CD4-positive, alpha-beta T cell (primary cell): Measurements from ENCODE around the gene EIF2D. TPM values are rescaled to one million over a fixed set of nuclear protein-coding genes. Genes with fewer than 3 reads are reported as not detected.
"Not testable (repeated sequence)": the region's sequence is repeated elsewhere in the genome, so short reads cannot be mapped to it uniquely, and the experiment has no call there.

Experiments used
- ATAC-seq: fragments of 200-7000 bp; cut with Tn5 transposase; one replicate; pipeline ENCODE4 v1.10.0; 2022; ENCODE audit warnings: mild to moderate bottlenecking; ENCODE audit not compliant: poor library complexity
- CTCF ChIA-PET: fragments of 350-600 bp; sonication (Branson Sonifier 250); formaldehyde crosslinking; loops from one replicate; lab custom pipeline; 2021; ENCODE audit warnings: antibody characterized with exemption, inconsistent platforms; lab: Charles Lee
- POLR2A ChIA-PET: fragments of 350-600 bp; sonication (Branson Sonifier 250); formaldehyde crosslinking; loops from one replicate; lab custom pipeline; 2021; ENCODE audit warnings: antibody characterized with exemption, inconsistent platforms; lab: Charles Lee
- DNase-seq, 14 experiments: peaks; one replicate each; pipeline ENCODE4 v3.0.0-alpha.2; 2013 to 2020; ENCODE audit warnings: mixed read lengths in 2 of 14
- H3K27ac ChIP-seq, 2 donors: one replicate each; pipeline versions ENCODE4 v1.5.1 to v1.7.0; 2013; ENCODE audit warnings: low read length in 2 of 2, low read depth in 1 of 2, mild to moderate bottlenecking in 1 of 2
- H3K27me3 ChIP-seq, 2 experiments: 1 replicate in 1 of 2; 2 replicates in 1 of 2; pipeline versions ENCODE4 v1.6.1 to v1.7.0; 2013; ENCODE audit warnings: low read length in 2 of 2, control low read depth in 1 of 2, mild to moderate bottlenecking in 1 of 2, moderate library complexity in 1 of 2; ENCODE audit not compliant: insufficient read depth in 2 of 2, control insufficient read depth in 1 of 2
- H3K36me3 ChIP-seq: one replicate; pipeline ENCODE4 v1.6.1; 2013; ENCODE audit warnings: low read length, control low read depth; ENCODE audit not compliant: insufficient read depth
- H3K4me1 ChIP-seq: one replicate; pipeline ENCODE4 v1.6.1; 2013; ENCODE audit warnings: low read length, control low read depth; ENCODE audit not compliant: insufficient read depth
- H3K4me3 ChIP-seq: one replicate; pipeline ENCODE4 v1.5.1; 2013; ENCODE audit warnings: mild to moderate bottlenecking, low read length, moderate library complexity
- H3K9me3 ChIP-seq, 2 experiments: 1 replicate in 1 of 2; 2 replicates in 1 of 2; pipeline versions ENCODE4 v1.6.1 to v1.7.0; 2013; ENCODE audit warnings: low read length in 2 of 2, mild to moderate bottlenecking in 2 of 2, control low read depth in 1 of 2, moderate library complexity in 1 of 2; ENCODE audit not compliant: control insufficient read depth in 1 of 2, insufficient read depth in 1 of 2
- H3K27ac Mint-ChIP-seq: one replicate; pipeline ENCODE4 v1.8.0; 2020; ENCODE audit warnings: mixed read lengths
- H3K27me3 Mint-ChIP-seq: one replicate; pipeline ENCODE4 v1.8.0; 2021; ENCODE audit warnings: mixed read lengths
- H3K36me3 Mint-ChIP-seq: one replicate; pipeline ENCODE4 v1.8.0; 2021; ENCODE audit warnings: low read depth, mixed read lengths
- H3K4me1 Mint-ChIP-seq: one replicate; pipeline ENCODE4 v1.8.0; 2021; ENCODE audit warnings: low read depth, mixed read lengths
- H3K4me3 Mint-ChIP-seq: one replicate; pipeline ENCODE4 v1.8.0; 2020; ENCODE audit warnings: mild to moderate bottlenecking, mixed read lengths
- H3K9me3 Mint-ChIP-seq: one replicate; pipeline ENCODE4 v1.8.0; 2020; ENCODE audit warnings: mixed read lengths
- intact Hi-C, 2 experiments: fragments of 100-400 bp; cut with DNase I in 1 of 2; cut with micrococcal nuclease in 1 of 2; formaldehyde crosslinking; loops; one replicate each; pipeline versions ENCODE4 v1.15.1 to v1.9.0; 2023 to 2025; cut with DNase I, micrococcal nuclease
- total RNA-seq, 174 experiments: library from RNA in 2 of 174; stranded (reverse) in 2 of 174; gene quantifications; one replicate each; pipeline ENCODE4 v1.2.3 and lab custom pipeline; 2021 to 2026
- TF ChIP-seq, protein P1 (sequence below): fragments of 200-600 bp; IDR thresholded peaks from one replicate; pipeline ENCODE4 v1.8.0; 2022; ENCODE audit warnings: antibody characterized with exemption, mild to moderate bottlenecking

The EIF2D gene
- total RNA-seq, 2 experiments from 2014 or later = 48.9 to 51.6 TPM

DNA sequence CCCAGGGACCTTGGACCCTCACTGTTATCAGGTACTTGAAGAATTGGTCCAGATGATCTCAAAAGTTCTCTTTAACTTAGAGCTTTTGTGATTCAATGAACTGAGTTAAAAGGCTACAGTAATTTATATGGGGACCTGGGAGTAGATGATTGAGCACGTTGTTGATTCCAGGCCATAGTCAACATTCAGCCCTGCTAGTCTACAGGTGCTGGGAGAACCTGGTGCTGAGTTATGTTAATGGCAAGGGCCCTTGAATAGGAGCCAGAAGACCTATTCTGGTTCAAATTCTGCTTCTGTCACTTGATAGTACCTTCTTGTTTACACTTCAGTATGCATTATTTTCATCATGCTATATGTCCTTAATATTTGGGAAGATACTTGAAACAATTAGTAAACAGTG is 34.2 kb upstream of the EIF2D start:
- no peaks in the 10 kb centered on the region for H3K9me3 Mint-ChIP-seq
- no peak for DNase-seq
- Histone ChIP-seq H3K27me3 (no peaks in the 10 kb centered on the region), H3K4me1 (no peaks in the 10 kb centered on the region), H3K27ac (no peak overlapping the region), H3K9me3 (no peaks in the 10 kb centered on the region), H3K4me3 (no peak overlapping the region), H3K36me3 (no peaks in the 10 kb centered on the region)
- no peaks in the 10 kb centered on the region for H3K4me1 Mint-ChIP-seq
- no peaks in the 10 kb centered on the region for H3K27me3 Mint-ChIP-seq
- H3K4me3 Mint-ChIP-seq = no peak overlapping the region
- no peak for ATAC-seq
- CTCF ChIA-PET = interaction anchor here (0.6 to 1.9 kb wide), 3 partner anchors 12 to 31 kb away, joined by 3 to 6 read pairs (median 3); no protein-coding TSS in a partner anchor
- no peaks in the 10 kb centered on the region for H3K36me3 Mint-ChIP-seq
- H3K27ac Mint-ChIP-seq = no peak overlapping the region
- intact Hi-C loops = no loop called here
- POLR2A ChIA-PET = no interaction called here
- TF ChIP-seq, protein P1, sequence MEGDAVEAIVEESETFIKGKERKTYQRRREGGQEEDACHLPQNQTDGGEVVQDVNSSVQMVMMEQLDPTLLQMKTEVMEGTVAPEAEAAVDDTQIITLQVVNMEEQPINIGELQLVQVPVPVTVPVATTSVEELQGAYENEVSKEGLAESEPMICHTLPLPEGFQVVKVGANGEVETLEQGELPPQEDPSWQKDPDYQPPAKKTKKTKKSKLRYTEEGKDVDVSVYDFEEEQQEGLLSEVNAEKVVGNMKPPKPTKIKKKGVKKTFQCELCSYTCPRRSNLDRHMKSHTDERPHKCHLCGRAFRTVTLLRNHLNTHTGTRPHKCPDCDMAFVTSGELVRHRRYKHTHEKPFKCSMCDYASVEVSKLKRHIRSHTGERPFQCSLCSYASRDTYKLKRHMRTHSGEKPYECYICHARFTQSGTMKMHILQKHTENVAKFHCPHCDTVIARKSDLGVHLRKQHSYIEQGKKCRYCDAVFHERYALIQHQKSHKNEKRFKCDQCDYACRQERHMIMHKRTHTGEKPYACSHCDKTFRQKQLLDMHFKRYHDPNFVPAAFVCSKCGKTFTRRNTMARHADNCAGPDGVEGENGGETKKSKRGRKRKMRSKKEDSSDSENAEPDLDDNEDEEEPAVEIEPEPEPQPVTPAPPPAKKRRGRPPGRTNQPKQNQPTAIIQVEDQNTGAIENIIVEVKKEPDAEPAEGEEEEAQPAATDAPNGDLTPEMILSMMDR = no peak

DNA sequence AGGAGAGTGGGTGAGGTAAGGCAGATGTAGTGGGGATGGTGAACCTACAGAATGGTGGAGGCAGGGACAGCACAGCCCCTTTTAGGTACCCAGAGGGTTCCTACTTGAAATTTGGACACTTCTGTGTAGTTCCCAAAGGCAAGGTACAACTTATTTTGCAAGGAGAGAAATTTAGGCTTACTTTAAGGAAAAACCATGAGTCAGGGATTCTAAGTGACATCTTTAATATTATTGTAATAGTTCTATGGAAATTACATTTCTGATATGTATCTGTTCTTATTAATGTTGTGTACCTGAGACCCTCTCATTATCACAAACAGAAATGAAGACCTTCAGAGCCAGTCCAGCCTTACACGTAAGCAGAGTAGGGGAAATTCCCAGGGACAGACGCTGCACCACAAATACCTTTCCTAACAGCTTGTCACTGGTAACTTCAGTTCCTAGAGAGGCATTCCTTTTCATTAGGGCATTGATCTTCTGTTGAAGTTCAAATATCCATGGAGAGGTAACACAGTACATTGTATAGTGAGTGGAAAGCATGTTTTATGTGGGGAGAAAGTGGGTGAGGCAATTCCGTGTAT is 30.9 kb upstream of the EIF2D start:
- H3K36me3 ChIP-seq = no peaks in the 10 kb centered on the region
- H3K27me3 ChIP-seq = no peaks in the 10 kb centered on the region
- no peaks in the 10 kb centered on the region for H3K9me3 ChIP-seq
- ATAC-seq (no peak), DNase-seq (no peak)
- Mint-ChIP-seq H3K27ac (no peak overlapping the region), H3K9me3 (no peaks in the 10 kb centered on the region), H3K4me1 (no peaks in the 10 kb centered on the region), H3K4me3 (no peak overlapping the region), H3K27me3 (no peaks in the 10 kb centered on the region), H3K36me3 (no peaks in the 10 kb centered on the region)
- H3K4me1 ChIP-seq = no peaks in the 10 kb centered on the region
- TF ChIP-seq, protein P1 = no peak
- ChIA-PET CTCF (interaction anchor here (1.0 kb wide), 1 partner anchor 8 kb away, joined by 3 read pairs; the partner anchor contains the start of gene DYRK3), POLR2A (no interaction called here)
- H3K4me3 ChIP-seq = no peak overlapping the region
- intact Hi-C loops = no loop called here
- H3K27ac ChIP-seq = no peak overlapping the region

DNA sequence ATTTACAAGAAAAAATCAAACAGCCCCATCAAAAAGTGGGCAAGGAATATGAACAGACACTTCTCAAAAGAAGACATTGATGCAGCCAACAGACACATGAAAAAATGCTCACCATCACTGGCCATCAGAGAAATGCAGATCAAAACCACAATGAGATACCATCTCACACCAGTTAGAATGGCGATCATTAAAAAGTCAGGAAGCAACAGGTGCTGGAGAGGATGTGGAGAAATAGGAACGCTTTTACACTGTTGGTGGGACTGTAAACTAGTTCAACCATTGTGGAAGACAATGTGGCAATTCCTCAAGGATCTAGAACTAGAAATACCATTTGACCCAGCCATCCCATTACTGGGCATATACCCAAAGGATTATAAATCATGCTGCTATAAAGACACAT is 29.8 kb upstream of the EIF2D start:
- H3K4me3 ChIP-seq, H3K27me3 ChIP-seq, H3K27ac ChIP-seq, H3K4me1 ChIP-seq, H3K4me3 Mint-ChIP-seq, CTCF ChIA-PET, H3K4me1 Mint-ChIP-seq, intact Hi-C loops, H3K9me3 ChIP-seq, H3K36me3 ChIP-seq, H3K27me3 Mint-ChIP-seq, H3K9me3 Mint-ChIP-seq, DNase-seq, H3K36me3 Mint-ChIP-seq, ATAC-seq, H3K27ac Mint-ChIP-seq, POLR2A ChIA-PET: not testable (repeated sequence)
